Stimulated activated CD8-positive, alpha-beta memory T cell treated with anti-CD3 and anti-CD28 coated beads, Interleukin-4, amount 100 ng/mL, for 1 hour (primary cell): ENCODE measurements around the gene GPER1.
"Not testable (repeated sequence)": the region's sequence is repeated elsewhere in the genome, so short reads cannot be mapped to it uniquely, and the experiment has no call there.

Experiments used
- DNase-seq, 2 donors: peaks; one replicate each; pipeline ENCODE4 v3.0.0-alpha.2; 2020; ENCODE audit warnings: low read depth in 2 of 2, low spot score in 1 of 2

The GPER1 gene

DNA sequence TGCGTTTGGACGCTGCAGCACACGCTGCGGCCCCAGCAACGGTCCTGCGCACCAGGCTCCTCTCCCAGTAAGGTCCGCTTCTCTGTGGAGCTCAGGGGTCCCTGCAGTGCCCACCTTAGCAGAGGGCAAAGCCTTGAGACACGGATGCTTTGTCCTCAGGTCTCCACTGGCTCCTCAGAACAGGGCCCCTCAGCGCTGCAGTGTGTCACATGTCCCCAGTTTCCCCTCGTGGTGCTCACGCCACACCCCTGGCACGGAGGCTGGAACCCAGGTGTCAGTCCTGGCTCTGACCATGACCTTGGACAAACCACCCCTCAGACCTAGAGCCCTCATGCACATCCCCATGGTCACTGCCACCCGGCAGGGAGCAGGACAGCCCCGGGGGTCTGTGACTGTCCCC lies 19.9 kb upstream of the GPER1 start:
- DNase-seq, result no peak

DNA sequence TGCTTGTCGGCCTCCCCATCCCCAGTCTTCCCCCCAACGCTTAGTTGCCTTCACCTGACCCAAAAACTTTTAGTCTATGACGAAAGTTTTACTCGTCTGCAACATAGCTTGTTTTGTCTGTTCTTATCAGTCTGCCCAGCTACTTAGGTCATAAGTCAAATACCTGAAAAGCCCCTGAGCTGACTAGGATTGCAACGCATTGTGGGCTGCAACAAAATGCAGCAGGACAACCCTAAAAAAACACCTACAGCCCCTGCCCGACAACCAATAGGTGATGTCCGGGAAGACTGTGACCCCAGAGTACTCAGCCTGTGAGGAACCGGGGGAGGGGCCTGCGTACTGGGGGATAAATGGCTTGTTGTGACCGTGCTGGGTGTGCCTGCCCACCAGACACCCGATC lies 19.3 kb upstream of the GPER1 start:
- no peak for DNase-seq

DNA sequence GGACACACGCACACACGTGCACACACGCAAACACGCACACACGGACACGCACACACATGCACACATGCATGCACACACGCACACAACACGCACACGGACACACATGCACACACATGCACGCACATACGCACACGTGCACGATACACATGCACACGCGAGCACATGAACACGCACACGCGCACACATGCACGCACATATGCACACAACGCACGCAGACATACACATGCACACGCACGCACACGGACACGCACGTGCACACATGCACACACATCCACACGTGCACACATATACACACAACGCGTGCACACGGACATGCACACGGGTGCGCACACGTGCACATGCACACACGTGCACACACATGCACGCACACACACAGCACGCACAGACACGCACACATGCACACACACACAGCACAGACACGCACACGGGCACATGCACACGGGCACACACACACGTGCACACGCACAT lies 17.3 kb upstream of the GPER1 start:
- no peak for DNase-seq

DNA sequence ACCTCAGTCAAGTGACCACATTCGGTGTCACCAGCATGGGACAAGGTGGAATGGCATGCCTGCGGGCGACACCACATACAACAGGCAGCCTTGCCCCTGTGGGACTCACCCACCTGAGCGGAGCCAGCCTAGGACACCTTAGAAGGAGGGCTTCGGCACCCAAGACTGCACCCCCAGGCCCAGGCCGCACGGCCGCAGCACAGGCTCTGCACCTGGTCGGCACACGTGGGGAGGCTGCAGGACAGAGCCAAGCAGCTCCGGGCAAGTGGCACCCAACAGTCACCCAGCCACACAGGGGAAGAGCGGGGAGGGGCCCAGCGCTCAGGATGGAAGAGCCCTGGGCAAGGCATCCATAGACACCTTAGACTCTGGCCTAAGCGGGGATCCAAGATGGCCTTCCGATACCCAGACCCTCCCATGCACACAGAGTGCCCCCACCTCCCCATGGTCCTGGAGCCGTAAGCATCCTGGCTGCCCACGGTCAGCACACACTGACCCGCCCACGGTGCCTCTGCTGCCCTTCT lies 16.1 kb upstream of the GPER1 start:
- DNase-seq, result no peak

DNA sequence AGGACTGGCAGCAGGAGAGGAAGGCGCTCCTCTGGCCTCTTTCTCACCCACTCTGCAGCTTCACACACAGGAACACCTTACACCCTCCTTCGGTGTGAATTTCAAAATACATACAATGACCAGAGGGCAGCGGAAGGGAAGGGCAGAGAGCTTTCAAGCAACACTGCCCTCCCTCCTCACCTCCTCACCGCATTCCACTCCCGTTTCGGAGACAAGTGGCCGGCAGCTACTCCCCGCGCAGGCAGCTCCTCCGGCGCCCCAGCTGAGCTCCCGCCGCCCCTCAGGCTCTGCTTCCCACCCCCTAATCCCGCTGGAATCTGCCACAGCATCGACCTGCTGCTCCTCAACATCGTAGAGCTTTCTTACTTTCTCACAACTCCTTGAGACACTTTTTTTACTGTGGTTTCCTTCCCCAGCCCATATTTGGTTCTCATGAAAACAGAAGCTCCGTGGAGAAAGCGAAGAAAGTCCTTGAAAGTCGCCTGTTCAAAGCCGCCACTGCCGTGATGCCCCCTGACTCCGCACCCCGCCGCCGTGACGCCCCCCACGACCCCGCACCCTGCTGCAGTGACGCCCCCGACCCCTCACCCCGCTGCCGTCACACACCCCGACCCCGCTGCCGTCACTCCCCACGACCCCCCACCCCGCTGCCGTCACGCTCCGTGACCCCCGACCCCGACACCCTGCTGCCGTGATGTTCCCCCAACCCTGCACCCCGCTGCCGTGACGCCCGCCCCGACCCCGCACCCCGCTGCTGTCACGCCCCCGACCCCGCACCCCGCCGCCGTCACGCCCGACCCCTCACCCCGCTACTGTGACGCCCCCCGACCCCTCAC lies 14.6 kb upstream of the GPER1 start:
- DNase-seq, result no peak

DNA sequence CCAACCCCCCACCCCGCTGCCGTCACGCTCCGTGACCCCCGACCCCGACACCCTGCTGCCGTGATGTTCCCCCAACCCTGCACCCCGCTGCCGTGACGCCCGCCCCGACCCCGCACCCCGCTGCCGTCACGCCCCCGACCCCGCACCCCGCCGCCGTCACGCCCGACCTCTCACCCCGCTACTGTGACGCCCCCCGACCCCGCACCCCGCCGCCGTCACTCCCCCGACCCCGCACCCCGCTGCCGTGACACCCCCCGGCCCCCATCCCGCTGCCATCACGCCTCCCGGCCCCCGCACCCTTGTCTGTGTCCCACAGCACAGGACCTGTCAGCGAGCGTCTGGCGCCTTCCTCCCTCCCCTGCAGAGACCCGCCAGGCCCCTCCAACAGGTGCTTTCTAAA lies 13.9 kb upstream of the GPER1 start:
- DNase-seq, result not testable (repeated sequence)

DNA sequence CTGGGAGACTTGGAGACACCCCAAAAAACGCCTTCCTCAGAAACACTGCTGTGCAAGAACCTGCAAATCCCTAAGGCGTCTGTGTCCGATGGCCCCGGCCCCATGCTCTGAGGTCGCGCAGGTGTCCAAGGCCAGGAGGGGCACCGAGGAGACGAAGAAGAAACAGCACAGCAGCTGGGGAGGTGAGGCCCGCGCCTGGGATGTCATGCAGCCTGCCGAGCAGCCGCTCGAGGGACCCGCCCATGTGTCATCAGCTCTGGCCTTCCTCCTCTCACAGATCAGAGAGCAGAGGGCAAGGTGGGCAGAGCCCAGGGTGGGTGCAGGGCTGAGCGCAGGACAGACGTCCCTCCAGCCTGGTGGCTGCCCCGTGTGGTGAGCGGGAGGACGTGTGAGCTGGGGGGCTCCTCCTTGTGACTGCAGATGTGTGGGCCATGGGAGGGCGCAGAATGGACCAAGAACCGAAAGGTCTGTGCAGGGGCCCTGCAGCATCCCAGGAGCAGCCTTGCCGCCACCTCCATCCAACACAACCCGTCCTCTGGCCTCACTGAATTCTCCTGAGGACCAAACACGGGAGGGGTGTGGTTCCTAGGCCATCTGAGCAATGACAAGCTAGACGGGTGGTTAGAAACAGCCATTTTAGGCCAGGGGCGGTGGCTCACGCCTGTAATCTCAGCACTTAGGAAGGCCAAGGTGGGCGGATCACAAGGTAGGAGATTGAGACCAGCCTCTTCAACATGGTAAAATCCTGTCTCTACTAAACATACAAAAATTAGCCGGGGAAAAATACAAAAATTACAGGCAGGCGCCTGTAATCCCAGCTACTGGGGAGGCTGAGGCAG lies 13.1 kb upstream of the GPER1 start:
- DNase-seq, result no peak

DNA sequence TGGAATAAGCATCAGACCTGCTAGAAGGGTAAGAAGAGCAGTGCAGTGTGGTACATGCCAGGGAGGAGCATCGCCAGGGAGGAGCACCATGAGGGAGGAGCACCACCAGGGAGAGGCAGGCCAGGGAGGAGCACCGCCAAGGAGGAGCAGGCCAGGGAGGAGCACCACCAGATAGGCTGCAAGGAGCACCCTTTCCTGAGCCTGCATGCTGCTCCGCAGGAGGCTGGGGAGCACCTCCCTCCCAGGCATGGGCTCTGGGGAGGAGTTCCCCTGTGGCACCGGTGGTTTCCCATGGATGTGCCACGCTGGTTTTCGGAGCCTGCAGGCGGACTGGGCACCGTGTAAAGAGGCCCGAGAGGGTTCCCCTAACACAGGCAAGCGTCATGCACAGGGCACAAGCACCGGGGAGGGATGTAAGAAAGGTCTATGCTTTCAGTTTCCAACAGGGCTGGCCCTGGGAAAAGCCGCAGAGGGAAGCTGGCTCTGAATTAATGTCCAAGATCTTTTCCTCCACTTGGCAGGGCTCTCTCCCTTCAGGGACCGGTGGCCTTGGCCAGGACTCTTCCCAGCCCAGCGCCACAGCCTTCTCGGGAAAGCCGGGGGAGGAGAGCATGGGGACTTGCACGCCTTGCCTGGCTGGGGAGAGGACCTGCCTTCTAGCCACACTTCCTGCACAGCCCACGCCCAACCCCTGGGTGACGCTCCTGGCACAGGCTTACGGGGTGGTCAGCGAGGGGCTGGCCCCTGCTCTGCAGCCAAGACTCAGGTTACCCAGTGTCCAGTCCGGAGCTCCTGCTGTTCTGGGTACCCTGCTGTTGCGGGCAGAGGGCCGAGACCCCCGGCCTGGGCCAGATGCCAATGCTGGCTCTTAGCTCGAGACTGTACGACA lies 11.5 kb upstream of the GPER1 start:
- DNase-seq, result no peak

DNA sequence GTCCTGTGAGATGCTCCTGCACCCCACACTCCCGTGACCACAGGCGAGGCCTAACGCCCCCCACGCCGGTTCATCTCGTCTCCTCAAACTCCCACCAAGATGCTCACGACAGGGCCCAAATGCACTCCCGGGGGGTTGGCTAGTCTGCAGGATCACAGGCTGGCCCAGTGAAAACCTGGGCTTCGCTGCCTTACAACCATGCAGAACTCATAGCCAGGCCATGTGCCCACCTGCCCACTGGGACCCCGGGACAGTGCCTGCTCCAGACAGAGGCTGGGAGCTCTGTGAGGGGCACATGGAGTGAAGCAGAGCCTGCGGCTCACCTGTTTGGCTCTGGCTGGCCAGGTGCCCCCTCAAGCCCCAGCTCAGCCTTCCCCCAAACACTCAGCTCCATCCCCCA lies 9.4 kb upstream of the GPER1 start:
- DNase-seq, result no peak

DNA sequence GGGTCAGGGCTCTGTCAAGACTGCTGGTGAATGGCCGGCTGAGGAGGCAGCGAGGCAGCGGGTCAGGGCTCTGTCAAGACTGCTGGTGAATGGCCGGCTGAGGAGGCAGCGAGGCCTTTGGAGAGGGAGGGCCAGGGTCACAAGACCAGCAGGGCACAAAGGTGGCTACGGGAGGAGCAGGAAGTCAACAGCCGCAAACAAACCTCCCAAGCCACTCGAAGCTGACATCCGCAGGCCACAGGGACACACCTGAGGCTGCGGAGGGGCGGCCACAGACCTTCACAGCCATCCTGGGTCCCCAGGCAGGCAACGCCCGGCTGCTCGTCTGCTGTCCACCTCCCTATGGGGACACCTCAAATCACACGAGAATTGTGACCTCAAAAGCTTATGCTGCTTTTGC lies 8.9 kb upstream of the GPER1 start:
- no peak for DNase-seq

DNA sequence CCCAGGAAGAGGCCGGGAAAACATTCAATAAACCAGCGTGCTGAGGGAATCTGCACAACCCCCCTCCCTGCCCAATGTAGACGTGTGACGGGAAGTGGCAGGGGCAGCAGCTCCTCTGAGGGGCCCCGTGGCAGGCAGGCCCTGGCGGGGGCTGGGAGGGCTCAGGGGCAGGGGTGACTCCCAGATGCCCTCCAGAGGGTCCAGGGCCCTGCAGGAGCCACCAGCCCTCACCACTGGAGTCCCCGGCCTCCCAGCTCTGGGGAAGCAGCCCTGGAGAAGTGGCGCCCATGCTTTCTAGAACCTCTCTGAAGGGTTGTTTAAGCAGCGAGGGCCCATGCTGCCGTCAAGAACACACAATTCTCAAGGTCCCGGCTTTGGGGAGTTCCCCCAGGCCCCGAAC lies 8.4 kb upstream of the GPER1 start:
- no peak for DNase-seq

DNA sequence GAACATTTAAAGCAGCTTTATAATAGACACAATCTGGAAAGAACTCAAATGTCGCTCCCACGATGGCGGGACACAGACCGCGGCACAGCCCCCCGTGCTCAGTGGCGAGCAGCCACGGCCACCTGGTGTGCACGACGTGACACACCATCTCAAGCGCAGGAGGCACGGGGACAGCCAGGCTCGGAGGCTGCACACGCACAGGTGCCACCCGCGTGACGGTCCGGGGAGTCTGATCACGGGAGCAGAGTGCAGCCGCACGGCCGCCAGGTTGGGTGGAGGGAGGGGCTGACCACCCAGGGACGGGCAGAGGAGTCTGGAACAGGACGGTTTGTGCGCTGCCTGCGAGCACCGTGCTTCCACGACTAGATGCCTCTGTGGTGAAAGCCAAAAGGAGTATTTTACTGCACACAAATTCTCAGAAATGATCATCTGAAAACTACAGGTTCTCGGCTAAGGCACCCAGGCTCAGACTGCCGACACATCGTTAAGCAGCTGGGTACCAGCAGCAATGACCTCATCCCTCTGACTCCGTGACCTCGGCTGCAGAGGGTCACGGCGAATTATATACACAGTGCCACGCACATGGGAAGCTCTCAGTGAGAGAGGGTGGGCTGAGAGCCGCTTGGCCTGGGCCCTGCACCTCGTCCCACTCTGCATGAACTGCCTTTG lies 7.5 kb upstream of the GPER1 start:
- DNase-seq, result no peak

DNA sequence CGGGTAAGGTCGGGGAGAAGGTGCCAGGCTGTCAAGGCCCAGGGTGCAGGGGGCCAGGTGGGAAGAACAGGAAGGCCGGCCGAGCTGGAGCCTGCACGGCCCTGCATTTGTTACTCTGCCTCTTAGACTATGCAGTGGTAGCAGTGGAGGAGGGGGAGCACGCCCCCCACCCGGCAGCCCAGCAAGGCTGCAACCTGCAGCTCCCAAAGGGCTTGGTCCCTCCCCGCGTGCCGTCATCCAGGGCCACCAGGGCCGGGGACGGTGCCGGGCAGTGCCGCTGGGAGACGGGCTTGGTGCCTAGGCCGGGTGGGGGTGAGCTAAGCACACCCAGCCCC lies 7.0 kb upstream of the GPER1 start:
- no peak for DNase-seq

DNA sequence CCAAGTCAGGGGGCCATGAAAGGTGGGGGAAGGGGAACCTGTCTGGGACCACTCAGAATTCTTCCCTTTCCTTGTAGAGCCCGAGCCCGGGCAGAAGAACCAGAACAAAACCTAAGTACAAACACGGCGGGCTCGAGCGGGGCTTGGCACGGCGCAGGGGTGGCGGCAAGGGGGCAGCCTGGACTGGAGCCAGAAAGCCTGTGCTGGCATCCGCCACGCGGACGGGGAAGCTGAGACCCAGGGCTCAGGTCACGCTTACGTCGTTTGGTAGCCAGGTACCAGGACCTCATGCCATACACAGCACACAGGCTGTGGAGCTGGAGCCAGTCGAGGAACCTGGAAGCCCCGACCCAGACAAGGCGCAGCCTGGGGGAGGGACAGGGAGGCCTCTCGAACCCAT lies 6.6 kb upstream of the GPER1 start:
- DNase-seq, result no peak

DNA sequence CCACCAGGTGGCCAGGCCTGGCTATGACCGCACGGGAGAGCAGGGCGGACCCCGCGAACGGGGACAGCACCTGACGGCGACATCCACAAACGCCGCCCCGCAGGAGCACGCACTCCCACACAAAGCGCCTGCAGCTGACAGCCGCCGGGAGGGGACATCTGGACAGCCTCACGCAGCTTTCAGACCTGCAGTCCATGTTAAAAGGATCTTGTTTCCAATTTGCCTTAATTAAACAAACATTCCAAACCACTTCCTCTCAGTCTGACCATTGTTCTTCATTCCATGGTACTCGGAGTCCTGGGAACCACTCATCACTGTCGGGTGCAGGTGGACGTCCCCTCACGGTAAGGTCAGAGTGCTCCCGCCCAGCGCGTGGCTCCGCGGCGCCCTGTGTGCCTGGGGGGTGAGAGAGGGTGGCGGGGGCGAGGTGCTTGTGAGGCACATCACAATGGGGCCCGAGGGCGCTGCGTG lies 5.9 kb upstream of the GPER1 start:
- no peak for DNase-seq

DNA sequence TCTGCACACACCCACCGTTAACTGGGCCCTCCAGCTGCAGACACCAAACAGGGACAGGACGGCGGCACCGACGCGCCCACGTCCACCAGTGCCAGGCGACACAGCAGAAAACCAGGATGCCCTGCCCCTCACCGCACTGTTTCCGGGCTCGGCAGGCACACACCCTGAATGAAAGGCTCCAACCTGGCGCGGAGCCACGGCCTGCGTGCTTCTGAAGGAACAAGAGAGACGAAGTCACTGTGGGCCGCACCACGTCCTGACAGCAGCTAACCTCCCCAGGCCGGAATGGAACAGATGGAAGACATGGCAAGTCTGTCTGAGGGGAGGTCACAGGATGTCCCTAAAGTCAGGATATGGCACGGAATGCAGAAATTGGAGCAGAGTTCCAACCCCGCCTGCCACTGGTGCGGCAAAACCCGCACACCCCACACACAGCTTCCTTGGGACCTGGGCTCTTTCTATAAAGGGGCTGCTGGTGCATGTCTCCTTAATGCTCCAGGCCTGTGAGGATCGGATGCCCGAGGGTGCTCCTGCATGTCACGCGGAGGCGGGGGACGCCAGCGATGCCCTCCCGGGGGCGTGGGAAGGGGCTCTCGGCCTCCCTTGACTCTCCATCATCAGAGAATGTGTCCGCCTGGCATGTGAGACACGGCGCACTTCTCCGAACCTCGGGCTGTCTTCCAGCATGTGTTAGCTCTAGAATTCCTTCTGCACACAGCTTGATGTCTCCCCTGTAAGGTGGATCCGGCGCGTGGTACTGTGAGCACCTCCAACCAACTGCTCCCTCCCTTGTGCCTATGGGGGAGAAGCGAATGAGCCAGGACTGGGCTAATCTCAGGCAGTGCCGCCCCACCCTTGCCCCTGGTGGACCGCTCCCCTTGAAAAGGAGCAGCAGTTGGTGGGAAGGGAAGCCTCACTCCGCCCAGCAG lies 3.9 kb upstream of the GPER1 start:
- no peak for DNase-seq

DNA sequence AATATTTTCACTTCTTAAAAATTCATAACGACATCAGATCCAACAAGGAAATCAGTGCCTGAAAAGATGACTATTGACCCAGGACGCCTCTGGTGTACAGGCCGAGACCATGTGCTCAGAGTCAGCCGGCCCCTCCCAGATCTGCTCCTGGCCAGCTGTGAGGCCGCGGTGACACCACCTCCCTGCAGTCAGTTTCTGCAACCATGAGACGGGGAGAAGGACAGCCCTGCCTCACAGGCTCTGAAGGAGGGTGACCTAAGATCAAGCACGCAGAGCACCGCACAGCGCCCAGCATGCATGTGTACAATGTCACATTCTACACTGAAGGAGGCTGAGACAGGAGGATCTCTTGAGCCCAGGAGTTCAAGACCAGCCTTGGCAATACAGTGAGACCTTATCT lies 2.6 kb upstream of the GPER1 start:
- no peak for DNase-seq

DNA sequence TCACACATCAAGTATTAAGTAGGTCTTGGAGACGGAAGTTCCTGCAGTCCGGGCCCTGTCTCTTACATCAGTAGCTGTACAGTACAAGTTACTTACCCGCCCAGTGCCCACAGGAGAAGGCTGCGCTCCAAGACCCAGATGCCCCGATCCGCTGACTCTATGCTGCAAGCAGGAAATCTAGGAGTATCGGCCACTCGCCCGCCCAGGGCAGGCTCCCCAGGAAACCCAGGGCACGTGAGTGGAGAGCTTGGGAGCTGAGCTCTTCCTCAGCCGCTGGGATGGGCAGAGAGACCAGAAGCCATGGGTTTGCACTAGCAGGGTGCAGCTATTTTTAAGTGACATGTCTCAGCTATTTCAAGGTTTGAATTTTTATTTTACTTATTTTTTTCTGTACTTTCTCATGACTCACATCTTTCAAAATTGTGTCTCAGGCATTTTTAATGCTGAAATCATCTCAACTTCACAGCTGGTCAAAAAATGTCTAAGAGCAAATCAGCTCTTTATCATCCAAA lies 1.9 kb upstream of the GPER1 start:
- DNase-seq, result no peak
